GM12891 (cell line): Measurements from ENCODE around the gene LRRC47.

Experiments used
- DNase-seq: peaks from one replicate; pipeline ENCODE4 v3.0.0; 2011; ENCODE audit warnings: low spot score; ENCODE audit not compliant: insufficient read length
- FAIRE-seq: peaks from 2 replicates; lab custom pipeline; 2011; peaks lifted over from hg19 to GRCh38; lab: Jason Lieb, UNC
- PAX5 ChIP-seq: IDR thresholded peaks from 2 replicates; pipeline ENCODE4 v1.6.1; 2011; ENCODE audit warnings: low read length, moderate library complexity, mild to moderate bottlenecking; ENCODE audit not compliant: insufficient read depth, severe bottlenecking
- POLR2A ChIP-seq: IDR thresholded peaks from 2 replicates; pipeline ENCODE4 v1.6.1; 2011; ENCODE audit warnings: low read depth, low read length, control low read depth
- POLR2AphosphoS5 ChIP-seq: IDR thresholded peaks from 2 replicates; pipeline ENCODE4 v1.6.1; 2011; ENCODE audit warnings: low read depth, low read length, control low read depth
- POU2F2 ChIP-seq: IDR thresholded peaks from 2 replicates; pipeline ENCODE4 v1.6.1; 2011; ENCODE audit warnings: low read depth, mild to moderate bottlenecking, control low read depth, low read length, moderate library complexity
- SPI1 ChIP-seq: IDR thresholded peaks from 2 replicates; pipeline ENCODE4 v1.6.1; 2011; ENCODE audit warnings: low read depth, low read length, control low read depth
- TAF1 ChIP-seq: IDR thresholded peaks from 2 replicates; pipeline ENCODE4 v1.6.1; 2011; ENCODE audit warnings: low read depth, low read length, control low read depth

Gene LRRC47

DNA sequence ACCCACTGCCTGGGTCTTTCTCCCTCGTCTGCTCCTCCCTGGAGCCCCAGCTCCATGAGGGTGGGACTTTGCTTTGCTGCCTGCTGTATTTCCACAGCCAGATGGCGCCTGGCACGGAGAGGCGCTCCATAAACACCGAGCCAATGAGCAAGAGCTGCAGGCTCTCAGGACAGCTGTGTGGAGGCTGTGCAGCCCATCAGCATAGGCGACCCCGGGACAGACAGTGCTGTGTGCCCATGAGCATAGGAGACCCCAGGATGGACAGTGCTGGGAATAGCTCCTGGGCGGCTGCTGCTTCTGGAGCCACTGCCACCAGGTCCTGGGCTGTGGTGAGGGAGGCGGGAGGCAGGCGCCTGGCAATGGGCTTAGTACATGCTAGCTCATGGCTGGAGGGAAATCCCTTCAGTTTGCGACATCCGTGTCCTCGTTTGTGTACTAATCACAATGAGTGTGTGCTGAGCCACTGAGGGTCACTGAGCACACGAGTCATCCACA lies 31.6 kb upstream of the LRRC47 start:
- DNase-seq (no peak), FAIRE-seq (no peak)
- TF ChIP-seq POLR2A (no peak), PAX5 (no peak), POU2F2 (no peak), SPI1 (no peak), TAF1 (no peak), POLR2AphosphoS5 (no peak)

DNA sequence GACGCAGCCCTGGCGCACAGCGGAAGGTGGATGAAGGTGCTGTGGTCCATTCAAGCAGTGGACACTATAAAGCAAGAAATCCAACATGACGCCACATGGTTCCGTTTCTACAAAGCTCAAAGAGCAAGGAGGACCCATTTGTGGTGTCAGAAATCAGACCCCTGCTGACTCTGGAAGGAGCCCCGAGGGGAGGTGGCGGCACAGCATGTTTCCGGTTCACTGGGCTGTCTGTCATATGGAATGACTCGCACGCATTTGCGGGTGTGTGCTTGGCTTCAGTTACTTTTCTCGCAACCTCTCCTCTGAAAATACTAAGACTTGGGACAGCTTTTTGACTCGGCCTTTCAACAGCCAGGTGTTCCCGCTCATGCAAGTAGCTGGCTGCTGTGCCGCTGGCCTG lies 29.1 kb upstream of the LRRC47 start:
- FAIRE-seq: no peak
- no peak for DNase-seq
- no peak for TF ChIP-seq TAF1
- TF ChIP-seq POU2F2: no peak
- TF ChIP-seq PAX5: no peak
- TF ChIP-seq POLR2A: no peak
- no peak for TF ChIP-seq POLR2AphosphoS5

DNA sequence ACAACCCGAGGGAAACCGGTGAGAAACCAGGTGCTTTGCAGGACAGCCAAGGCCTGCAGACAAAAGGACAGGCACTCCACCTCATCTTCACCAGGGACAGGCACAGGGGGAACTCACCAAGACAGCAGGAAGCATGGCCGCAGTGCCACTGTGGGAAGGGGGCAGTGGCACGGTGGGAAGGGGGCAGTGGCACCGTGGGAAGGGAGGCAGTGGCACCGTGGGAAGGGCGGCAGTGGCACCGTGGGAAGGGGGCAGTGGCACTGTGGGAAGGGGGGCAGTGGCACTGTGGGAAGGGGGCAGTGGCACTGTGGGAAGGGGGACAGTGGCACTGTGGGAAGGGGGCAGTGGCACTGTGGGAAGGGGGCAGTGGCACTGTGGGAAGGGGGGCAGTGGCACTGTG lies 28.4 kb upstream of the LRRC47 start:
- DNase-seq: no peak
- FAIRE-seq: no peak
- no peak for TF ChIP-seq SPI1
- no peak for TF ChIP-seq POLR2A
- TF ChIP-seq PAX5: no peak
- TF ChIP-seq POU2F2: no peak
- no peak for TF ChIP-seq POLR2AphosphoS5
- TF ChIP-seq TAF1: no peak

DNA sequence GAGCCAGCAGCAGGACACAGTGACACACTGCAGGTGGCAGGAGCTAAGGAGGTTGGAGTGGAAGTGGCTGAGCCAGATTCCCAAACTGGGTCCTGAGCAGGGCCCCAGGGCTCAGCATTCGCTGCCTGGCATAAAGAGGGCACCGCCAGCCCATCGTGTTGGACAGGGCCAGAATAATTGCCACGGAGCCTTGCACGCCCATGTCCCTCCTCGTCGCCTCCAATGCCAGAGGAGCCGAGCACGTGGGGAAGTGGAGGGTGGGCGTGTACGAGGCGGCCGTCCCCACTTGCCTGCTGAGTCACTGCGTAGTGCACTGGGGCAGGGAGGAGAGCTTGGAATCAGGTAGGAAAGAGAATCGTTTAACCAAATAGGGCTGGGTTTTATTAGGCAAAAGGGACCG lies 26.1 kb upstream of the LRRC47 start:
- TF ChIP-seq POU2F2: no peak
- FAIRE-seq (no peak), DNase-seq (no peak)

DNA sequence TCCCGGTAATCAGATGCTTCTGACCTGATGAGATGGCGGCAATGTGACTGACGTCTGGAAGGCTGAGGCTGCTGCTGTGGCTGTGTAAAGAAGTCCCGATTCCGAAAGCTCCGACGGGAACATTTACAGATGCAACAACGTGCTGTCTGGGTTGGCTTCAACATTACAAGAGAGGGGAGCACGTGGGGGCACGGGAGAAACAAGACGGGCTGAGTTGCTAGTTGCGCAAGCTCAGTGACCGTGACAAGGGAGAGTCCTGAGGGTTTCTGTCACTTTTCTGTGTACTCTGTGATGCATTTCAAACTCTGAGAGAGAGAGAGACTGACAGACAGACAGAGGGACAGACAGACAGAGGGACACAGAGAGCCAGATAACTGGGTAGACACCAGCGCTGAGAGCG lies 25.6 kb upstream of the LRRC47 start:
- DNase-seq (no peak), FAIRE-seq (no peak)

DNA sequence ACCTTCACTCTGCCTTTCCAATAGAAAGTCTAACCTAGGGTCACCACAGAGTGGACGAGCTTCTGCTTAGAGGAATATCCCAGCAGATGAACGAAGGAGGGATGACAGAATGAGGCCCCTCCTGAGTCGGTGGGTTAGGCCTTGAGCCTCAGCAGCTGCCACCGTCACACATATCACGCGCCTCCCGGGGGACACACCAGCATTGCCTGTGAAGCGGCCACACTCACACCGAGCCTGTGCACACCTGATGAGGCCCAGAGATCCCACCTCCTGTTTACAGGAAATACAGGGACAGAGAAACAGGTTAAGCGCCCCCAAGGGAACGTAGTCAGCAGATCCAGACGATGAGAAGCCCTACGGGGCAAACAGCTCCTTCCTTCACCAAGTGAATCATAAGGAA lies 25.1 kb upstream of the LRRC47 start:
- TF ChIP-seq POLR2A (no peak), SPI1 (no peak), PAX5 (no peak), POU2F2 (no peak), TAF1 (no peak), POLR2AphosphoS5 (no peak)
- DNase-seq (no peak), FAIRE-seq (no peak)

More for the DNA sequence above, 25.6 kb upstream of the LRRC47 start:
- TF ChIP-seq SPI1: no peak
- no peak for TF ChIP-seq POLR2A
- no peak for TF ChIP-seq TAF1
- no peak for TF ChIP-seq POLR2AphosphoS5
- TF ChIP-seq POU2F2: no peak
- TF ChIP-seq PAX5: no peak

DNA sequence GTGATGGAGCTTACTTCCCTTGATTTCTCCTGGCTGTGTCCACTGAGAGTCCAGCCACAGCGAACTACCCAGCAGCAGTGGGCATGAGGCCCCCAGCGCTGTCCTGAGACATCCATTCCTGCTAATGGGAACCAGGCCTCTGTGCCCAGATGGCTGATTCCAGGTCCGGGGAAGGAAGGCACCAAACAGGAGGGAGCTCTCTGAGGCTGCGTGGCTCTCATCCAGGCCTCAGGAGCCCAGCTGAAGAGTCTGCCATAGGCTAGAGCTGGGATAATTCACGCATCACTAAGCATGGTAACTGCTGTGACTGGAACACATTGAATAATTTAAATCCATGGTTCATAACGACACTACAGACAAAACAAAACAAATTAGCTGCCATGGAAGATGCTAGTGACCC lies 24.7 kb upstream of the LRRC47 start:
- DNase-seq: no peak
- no peak for TF ChIP-seq PAX5
- no peak for TF ChIP-seq POU2F2
- TF ChIP-seq SPI1: no peak
- TF ChIP-seq TAF1: no peak
- no peak for TF ChIP-seq POLR2AphosphoS5
- FAIRE-seq: no peak

DNA sequence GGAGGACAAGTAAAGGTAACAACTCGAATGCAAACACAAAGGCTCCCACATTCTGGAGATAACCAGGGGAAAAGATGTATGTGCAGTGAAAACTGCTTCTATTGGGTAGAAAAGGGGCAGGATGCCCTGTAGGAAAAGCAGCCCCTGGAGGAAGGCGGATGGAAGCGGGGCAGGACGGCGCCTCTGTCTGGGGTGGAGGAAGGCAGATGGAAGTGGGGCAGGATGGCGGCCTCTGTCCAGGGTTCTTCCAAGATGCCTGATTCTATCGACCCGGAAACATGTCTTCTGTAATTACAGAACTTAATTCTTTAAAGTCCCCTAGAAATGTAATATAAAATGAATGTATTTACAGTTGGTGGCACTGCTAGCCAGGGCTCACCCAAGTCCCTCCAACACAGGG lies 24.0 kb upstream of the LRRC47 start:
- no peak for DNase-seq
- no peak for TF ChIP-seq TAF1
- TF ChIP-seq PAX5: no peak
- TF ChIP-seq POLR2A: no peak
- TF ChIP-seq POU2F2: no peak
- TF ChIP-seq POLR2AphosphoS5: no peak
- no peak for TF ChIP-seq SPI1
- FAIRE-seq: no peak

DNA sequence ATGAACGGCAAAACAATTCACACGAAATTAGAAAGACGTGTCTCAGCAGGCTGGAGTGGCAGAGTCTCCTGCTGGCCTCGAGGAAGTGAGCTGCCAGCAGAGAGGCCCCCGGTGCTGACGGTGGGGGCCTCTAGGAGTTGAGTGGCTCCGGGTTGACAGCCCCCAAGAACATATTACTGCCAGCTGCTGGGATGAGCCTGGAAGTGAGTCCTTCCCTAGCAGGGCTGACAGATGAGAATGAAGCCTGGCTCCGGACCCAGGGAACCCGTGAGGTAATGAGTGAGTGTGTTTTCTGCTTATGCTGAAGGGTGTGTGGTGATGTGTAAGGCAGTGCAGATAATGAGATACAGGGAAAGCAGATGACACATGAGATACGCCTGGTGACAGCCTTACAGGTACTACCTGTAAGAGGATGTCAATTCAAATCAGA lies 23.5 kb upstream of the LRRC47 start:
- no peak for TF ChIP-seq PAX5
- TF ChIP-seq SPI1: no peak
- no peak for TF ChIP-seq TAF1
- no peak for TF ChIP-seq POU2F2
- TF ChIP-seq POLR2A: no peak
- no peak for TF ChIP-seq POLR2AphosphoS5
- no peak for DNase-seq
- no peak for FAIRE-seq

DNA sequence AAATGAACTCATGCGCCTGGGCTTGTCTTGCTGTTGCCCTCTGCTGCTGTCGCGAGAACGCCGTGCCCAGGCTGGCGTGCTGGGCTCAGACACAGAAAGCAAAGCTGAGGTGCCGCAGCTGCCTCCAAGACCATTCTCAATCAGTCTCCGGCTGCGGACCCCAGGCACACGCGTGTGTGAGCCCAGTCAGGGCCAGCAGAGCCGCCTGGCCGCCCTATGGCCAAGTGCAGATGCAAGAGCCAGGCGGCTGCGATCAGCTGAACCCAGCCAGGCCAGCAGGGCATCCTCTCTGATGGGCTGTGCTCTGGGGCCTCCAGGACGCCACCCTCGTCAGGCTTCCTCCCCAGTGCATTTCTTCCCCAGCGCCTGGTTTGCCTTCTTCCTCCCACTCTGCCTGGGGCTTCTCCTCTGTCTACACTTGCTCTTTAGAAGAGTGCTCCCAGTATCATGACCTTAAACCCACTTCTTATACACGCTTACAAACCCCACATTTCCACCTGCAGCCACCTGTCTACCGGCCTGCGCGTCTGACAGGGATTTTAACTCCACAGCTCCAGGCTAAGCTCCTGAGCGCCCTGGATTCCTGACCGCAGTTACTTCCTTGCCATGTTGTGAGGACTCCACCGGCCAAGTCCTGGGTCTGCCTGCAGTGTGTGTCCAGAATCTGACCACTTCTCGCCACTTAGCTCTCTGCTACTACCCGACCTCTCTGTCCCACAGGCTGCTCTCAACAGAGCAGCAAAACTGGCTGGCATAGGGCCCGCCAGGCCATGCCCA lies 21.7 kb upstream of the LRRC47 start:
- TF ChIP-seq PAX5 (no peak), POU2F2 (no peak), TAF1 (no peak), POLR2AphosphoS5 (no peak), POLR2A (no peak), SPI1 (no peak)
- DNase-seq (no peak), FAIRE-seq (no peak)
